Measurements from ENCODE around the gene MUC22.
"Not testable (repeated sequence)": the region's sequence is repeated elsewhere in the genome, so short reads cannot be mapped to it uniquely, and the experiment has no call there.

The MUC22 gene

DNA sequence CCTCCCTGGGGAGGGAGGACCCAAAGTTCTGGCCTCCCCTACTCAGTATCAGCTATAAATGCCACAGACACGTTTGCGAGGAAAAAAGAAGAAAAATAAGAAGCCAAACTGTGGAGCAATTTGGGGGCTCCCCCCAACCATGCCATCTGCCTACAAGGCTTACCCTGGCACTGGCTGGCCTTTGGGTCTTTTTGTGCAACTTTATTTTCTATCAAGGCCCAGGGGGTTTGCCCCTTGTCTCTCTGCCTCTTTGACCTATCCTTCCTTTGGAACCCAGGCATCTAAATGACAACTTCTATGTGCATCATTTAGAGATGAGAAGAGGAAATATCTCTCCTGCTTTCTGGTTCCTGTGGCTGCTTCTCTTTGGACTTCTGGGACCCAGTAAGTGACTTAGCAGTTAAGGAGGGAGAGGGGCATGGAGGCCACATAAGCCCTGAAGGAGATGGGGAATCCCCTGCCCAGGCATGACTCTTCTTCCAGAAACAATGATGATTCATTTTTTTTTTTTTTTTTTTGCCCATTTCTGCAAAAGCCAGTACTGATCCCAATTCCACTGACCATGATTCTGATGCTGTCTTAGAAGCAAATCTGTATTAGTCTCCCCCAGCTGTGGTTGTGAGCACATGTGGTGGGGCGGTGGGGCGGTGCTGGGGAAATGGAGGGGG is at the start of gene MUC22:
MUC22 (plus strand) TSS at position 82 of the 668 bp plus-strand sequence; CDS start at position 315, 233 bp downstream.
- no peak for DNase-seq

DNA sequence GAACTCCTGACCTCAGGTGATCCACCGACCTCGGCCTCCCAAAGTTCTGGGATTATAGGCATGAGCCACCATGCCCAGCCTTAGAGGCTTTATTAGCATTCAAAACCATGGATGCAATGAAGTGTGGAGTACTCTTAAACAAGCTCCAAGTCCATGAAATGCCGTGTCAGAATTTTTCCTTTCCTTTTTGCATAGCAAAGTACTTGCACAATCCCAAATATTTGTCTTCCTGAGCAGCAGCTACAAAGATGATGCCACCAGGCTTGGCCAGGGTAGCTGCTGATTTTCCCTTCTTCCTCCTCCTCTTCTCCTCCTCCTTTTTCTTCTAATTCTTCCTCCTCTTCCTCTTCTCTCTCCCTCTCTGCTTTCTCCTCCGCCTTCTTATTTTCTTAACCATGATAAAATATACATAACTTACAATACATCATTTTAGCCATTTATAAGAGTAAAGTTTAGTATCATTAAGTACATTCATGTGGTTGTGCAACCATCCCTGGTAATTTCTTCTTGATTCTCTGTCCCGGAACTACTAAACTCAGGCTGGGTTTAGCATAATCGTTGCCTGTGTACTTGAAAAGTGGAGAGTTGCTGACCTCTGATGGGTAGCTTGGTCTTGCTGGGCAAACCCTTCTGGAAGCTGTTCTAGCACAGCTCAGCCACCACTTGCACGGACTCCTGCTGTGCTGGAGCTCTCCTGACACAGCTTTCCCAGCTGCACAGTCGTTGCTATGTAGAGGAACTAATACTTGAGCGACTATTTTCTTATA is 49.2 kb upstream of the MUC22 start:
- no peak for DNase-seq

DNA sequence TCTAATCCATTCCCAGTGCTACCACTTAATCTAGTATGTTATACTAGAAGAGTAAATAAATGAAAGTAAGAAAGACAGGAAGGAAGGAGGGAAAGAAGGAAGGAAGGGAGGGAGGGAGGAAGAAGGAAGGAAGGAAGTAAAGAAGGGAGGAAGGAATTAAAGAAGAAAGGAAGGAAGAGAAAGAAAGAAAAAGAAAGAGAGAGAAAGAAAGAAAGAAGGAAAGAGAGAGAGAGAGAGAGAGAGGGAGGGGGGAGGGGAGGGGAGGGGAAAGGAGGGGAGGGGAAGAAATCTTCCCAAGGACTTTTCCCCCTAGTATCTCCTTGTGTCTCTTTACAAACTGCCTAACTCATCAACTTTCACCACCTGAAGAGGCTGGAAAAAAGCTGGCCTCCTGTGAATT is 47.6 kb upstream of the MUC22 start:
- no peak for DNase-seq

DNA sequence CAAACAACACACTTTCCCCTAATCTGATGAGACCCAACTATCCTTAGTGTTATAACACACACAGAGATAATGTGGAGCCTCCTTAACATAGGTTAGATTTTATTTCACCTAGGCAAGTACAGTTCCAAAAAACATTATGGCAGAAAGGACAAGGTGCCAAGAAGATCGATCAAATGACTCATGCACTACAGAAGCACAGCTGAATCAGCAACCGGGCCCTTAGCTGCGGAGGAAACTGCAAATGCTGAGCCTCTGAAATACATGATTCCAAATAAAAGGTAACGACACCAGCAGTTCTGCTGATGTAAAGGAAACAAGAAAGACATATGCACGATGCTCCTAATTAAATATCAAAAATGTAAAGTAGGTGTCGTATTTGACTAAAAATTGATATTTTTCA is 46.6 kb upstream of the MUC22 start:
- DNase-seq: no peak

GRCh38 chr6:30964075-30964474 is 46.2 kb upstream of the MUC22 start:
- no peak for DNase-seq

GRCh38 chr6:30965140-30965601 is 45.1 kb upstream of the MUC22 start:
- DNase-seq: no peak

DNA sequence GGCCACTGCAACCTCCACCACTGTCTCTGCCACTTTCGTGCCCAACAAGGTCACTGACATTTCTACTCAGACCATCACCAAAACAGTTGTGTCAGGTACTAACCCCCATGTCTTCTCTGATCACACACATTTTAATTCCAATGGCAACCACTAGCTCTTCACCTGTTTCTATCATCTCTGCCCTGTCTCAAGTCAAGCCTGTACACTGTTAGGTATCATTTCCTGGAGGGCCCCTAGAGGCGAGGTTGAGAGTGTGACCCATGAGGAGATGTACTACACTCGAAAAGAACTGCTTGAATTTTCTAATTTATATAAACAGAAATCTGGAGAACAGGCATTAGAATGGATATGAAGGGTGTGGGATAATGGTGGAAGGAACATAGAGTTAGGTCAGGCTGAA is 44.1 kb upstream of the MUC22 start:
- no peak for DNase-seq

GRCh38 chr6:30969171-30969570 is 41.1 kb upstream of the MUC22 start:
- DNase-seq: not testable (repeated sequence)

GRCh38 chr6:30970946-30971345 is 39.3 kb upstream of the MUC22 start:
- no peak for DNase-seq

- no peak for DNase-seq
These were observed 37.5 kb upstream of the MUC22 start for GRCh38 chr6:30972816-30973215.

GRCh38 chr6:30974490-30975252 is 35.6 kb upstream of the MUC22 start:
- DNase-seq: no peak

- no peak for DNase-seq
These were observed 31.1 kb upstream of the MUC22 start for GRCh38 chr6:30979141-30979540.

DNA sequence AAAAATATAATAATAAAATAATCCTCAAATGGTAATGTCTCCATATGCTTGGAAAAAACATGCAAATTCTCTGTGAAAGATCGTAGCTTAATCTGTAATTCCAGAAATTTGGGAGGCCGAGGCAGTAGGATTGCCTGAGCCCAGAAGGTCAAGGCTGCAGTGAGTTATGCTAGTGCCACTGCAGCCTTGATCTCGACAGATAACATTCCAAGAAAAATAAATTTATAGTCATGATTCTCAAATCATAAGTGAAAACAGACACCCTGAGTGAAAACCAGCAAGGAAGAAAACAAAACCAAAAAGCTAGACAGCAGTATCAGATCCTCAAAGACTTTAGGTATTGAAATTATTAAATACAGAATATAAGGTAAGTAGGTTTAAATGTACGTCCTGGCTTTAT is 30.6 kb upstream of the MUC22 start:
- DNase-seq: no peak

DNA sequence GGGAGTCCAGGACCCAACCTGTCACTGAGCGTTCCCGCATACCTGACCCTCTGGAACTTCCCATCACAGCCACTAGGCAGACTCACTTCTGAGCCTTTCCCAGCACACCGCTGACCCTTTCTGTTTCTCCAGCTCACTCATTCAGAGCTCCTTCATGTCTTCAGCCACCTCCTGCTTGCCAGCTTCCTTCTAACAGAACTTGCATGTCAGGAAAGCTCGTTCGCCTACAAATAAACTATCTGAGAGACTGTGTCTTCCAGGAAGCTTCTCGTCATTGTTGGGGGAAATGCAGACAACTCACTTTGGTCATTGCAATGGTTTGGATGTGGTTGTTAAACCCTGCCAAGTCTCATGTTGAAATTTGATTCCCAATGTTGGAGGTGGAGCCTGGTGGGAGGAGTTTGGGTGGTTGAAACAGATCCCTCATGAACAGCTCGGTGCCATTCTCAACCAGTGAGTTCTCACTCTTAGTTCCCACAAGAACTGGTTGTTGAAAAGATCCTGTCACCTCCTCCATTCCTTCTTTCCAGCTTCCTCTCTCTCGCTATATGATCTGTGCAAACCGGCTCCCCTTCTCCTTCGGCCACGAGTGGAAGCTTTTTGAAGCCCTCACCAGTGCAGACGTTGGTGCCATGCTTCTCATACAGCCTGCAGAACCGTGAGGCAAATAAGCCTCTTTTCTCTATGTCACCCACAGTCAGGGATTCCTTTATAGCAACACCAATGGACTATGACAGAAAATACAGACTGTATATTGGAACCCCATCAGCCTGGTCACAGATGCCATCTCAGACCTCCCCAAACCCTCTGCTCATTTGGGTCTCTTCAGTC is 28.1 kb upstream of the MUC22 start:
- peak; percentile 6 for DNase-seq

GRCh38 chr6:30983439-30983838 is 26.8 kb upstream of the MUC22 start, which contains the start of gene MUC21:
TSS of gene MUC21 (plus strand) at chr6:30983718. CDS start at chr6:30983959, 241 bp downstream.
- DNase-seq: no peak

GRCh38 chr6:30985490-30985889 is 24.8 kb upstream of the MUC22 start:
- DNase-seq: no peak

DNA sequence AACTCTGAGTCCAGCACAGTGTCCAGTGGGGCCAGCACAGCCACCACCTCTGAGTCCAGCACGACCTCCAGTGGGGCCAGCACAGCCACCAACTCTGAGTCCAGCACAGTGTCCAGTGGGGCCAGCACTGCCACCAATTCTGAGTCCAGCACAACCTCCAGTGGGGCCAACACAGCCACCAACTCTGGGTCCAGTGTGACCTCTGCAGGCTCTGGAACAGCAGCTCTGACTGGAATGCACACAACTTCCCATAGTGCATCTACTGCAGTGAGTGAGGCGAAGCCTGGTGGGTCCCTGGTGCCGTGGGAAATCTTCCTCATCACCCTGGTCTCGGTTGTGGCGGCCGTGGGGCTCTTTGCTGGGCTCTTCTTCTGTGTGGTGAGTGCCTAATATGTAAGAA is 23.0 kb upstream of the MUC22 start:
- DNase-seq: no peak

DNA sequence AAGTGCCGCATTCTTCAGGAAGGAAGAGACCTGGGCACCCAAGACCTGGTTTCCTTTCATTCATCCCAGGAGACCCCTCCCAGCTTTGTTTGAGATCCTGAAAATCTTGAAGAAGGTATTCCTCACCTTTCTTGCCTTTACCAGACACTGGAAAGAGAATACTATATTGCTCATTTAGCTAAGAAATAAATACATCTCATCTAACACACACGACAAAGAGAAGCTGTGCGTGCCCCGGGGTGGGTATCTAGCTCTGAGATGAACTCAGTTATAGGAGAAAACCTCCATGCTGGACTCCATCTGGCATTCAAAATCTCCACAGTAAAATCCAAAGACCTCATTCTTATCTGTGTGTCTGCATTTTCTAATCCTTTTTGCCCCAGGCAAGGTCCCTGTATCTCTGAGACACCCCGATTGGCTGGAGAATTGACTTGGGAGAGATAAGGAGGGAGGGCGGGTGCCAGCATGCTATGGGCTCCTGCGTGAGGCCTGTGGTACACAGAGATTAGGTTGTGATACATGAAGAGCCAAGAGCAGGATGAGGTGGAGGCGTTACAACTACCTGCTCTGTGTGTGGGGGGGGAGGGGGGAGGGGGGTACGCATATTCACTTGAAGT is 22.0 kb upstream of the MUC22 start:
- DNase-seq: no peak

- no peak for DNase-seq
These were observed 19.7 kb upstream of the MUC22 start for GRCh38 chr6:30990422-30991086.

DNA sequence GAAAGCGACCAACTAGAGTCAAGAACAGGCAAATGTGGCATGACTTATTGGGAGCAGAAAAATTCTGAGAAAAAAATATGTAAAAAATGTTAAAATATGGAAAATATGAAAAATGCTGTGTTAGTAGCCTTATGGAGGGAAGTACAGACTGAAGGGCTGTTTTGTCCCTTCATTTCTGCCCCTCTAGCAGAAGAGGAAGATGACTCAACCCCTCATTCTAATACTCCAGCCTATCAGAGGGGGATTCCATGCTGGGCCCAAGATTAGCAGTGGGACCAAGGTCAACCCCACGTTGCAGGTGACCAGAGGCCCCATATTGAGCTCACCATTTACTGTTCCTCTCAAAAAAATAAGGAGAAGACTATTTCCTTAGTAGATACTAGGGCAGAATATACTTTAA is 18.4 kb upstream of the MUC22 start:
- no peak for DNase-seq

- no peak for DNase-seq
These were observed 13.0 kb upstream of the MUC22 start for GRCh38 chr6:30997301-30997700.

GRCh38 chr6:30998785-30999184 is 11.5 kb upstream of the MUC22 start:
- DNase-seq: no peak

Data from NCI-H1105 (cell line).